D721Med (cell line): ENCODE results near the gene NBPF4.
"Not testable (repeated sequence)": the region's sequence is repeated elsewhere in the genome, so short reads cannot be mapped to it uniquely, and the experiment has no call there.

Experiments
- DNase-seq: peaks from one replicate; pipeline ENCODE4 v3.0.0; 2011; ENCODE audit warnings: low spot score; ENCODE audit not compliant: insufficient read length
- FAIRE-seq: peaks from 2 replicates; lab custom pipeline; 2011; peaks lifted over from hg19 to GRCh38; lab: Jason Lieb, UNC

Gene NBPF4, protein sequence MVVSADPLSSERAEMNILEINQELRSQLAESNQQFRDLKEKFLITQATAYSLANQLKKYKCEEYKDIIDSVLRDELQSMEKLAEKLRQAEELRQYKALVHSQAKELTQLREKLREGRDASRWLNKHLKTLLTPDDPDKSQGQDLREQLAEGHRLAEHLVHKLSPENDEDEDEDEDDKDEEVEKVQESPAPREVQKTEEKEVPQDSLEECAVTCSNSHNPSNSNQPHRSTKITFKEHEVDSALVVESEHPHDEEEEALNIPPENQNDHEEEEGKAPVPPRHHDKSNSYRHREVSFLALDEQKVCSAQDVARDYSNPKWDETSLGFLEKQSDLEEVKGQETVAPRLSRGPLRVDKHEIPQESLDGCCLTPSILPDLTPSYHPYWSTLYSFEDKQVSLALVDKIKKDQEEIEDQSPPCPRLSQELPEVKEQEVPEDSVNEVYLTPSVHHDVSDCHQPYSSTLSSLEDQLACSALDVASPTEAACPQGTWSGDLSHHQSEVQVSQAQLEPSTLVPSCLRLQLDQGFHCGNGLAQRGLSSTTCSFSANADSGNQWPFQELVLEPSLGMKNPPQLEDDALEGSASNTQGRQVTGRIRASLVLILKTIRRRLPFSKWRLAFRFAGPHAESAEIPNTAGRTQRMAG

DNA sequence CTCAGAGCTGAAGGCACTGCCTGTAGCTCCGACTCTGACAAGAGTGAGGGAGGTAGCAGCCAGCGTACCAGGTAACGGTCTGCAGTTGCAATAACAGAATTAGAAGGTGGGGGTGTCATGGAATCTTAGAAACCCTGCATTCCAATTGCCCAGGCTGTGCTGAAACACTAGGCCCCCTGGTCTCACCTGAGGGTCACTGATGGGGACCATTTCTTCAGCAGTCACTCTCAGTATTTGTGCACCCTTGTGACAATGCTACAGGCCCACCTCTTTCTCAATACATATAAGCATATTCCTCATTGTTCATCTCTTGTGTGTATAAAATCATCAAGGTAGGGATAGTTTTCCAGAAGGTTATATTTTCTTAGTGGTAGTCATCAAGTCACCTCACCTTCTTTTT is at the start of gene NBPF4:
NBPF4 (minus strand) TSS at position 101 of the 400 bp plus-strand sequence. CDS start 315 bp downstream, outside the sequence.
- not testable (repeated sequence) for FAIRE-seq, DNase-seq

DNA sequence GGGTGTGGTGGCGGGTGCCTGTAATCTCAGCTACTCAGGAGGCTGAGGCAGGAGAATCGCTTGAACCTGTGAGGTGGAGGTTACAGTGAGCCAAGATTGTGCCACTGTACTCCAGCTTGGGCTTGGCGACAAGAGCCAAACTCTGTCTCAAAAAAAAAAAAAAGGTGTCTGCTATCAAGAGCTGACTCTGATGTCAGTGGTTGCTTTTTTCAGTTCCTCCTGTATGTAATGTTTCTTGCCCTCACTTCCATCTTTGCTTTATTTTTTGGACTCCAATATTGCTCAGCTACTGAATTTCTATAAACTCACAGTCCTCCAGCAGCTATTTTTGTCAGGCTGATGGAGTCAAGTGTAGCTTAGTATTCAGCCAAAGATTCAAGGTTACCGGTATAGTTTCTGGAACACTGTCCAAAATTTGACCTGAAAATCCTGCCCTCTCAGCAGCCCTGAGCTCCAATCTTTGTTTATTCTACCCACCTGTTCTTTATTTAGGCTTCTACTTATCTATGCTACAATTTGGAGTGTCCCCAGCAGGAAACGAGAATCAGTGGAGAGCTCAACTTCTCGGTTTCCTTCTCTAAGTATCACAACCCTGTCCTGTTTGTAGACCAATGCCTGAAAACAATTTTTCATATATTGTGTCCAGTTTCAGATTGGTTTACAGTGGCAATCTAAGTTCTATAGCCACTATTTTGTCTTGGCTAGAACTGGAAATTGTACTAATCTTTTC is 38.8 kb upstream of the NBPF4 start:
- DNase-seq, FAIRE-seq: not testable (repeated sequence)

DNA sequence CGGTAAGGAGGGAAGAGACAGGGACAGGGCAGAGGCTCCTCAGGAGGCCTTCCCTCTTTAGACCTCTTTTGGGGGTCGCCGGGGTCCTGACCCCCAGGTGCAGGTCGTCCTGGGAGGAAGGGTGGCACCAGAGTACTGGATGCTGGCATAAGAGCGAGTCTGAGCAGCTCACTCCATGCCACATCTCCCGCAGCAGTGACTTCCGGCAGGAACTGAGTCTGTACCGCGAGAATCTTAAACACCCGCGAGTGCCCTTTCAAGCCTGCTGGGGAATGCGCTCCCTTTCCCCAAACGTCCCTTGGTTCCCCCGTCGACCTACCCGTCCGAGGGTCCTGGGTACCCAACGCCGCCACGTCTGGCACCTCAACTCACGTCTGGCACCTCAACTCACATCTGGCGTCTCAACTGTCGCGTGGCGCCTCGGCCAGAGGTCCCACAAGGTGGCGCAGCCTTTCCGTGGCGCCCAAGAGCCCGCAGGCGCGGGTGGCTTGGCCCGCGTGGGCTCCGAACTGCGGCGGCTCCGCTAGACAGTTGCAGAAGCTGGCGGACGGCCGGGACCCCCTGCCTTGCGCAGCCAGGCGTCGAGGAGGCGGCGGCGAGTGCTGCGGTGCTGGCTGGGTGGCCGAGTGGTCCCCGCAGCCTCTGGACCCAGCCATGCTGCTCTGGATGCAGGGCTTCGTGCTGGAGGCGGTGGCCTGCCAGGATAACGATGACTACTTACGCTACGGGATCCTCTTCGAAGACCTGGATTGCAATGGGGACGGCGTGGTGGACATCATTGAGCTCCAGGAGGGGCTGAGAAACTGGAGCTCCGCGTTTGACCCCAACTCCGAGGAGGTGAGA is 28.8 kb upstream of the NBPF4 start:
- not testable (repeated sequence) for DNase-seq, FAIRE-seq

DNA sequence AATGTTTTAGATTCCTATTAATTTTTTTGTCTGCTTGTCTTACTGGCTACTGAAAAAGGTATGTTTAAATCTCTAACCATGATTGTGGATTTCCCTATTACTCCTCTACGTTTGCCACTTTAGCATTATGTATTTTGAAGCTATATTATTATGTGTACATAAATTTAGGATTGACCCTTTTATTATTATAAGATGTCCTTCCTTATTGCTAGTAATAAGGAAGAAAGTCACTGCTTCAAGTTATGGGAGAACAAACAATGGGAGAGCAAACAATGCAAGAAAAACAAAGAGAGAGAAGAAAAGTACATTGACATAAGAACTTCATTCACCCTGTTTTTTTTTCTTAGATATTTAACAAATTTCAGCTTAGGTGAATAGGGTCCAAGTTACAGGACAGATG is 23.2 kb upstream of the NBPF4 start:
- not testable (repeated sequence) for DNase-seq
- FAIRE-seq = peak; percentile 61

DNA sequence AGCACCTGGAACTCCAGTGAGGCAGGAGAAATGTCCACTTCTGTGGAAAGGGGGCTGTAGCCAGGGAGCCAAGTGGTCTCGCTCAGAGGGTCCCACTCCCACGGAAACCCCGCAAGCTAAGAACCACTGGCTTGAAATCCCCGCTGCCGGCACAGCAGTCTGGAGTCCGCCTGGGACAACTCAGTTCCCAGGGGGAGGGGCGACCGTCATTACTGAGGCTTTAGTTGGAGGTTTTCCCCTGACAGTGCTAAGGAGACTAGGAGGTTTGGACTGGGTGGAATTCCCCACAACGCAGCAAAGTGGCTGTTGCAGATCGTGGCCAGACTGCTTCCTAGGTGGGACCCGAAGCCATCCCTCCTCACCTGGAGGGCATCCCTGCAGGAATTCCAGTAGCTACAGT is 18.1 kb upstream of the NBPF4 start:
- not testable (repeated sequence) for DNase-seq, FAIRE-seq

DNA sequence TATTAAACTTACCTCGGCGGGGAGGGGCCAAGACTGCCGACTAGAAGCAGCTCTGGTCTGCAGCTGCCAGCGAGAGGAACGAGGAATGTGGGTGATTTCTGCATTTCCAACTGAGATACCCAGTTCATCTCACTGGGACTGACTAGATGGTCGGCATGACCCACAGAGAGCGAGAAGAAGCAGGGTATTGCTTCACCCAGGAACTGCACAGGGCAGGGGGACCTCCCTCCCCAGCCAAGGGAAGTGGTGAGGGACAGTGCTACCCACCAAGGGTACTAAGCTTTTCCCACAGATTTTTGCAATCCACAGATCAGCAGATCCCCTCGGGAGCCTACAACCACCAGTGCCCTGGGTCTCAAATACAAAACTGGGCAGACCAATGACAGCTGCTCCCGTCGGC is 17.6 kb upstream of the NBPF4 start:
- not testable (repeated sequence) for FAIRE-seq

DNA sequence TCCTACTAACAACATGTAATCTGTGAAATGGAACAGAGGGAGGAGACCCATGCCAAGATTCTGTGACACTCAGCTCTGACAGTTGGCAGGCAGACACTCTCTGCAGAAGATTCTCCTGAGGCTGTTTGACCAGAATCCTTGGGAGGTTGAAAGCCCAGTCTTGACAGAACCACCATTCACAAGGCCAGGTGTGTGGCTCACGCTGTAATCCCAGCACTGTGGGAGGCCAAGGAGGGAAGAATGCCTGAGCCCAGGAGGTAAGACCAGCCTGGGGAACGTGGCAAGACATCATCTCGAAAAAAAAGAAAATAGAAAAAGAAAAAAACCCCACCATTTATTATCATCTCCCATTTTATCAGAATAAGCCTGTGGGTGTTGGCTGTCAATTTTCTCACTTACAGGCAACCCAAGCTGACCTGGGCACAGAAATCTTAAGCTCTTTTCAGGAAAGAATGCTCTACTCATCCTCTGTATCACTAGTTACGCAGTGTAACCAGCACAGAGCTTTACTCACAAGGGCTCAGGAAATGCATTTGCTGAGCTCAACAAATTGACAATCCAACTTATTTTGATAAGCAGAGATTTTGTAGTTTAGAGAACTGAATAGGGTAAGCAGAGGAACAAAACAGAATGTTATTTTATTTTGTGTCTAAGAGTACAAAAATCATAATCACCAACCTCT is 16.8 kb upstream of the NBPF4 start:
- DNase-seq, FAIRE-seq: not testable (repeated sequence)

More for the DNA sequence above, 17.6 kb upstream of the NBPF4 start:
- not testable (repeated sequence) for DNase-seq

DNA sequence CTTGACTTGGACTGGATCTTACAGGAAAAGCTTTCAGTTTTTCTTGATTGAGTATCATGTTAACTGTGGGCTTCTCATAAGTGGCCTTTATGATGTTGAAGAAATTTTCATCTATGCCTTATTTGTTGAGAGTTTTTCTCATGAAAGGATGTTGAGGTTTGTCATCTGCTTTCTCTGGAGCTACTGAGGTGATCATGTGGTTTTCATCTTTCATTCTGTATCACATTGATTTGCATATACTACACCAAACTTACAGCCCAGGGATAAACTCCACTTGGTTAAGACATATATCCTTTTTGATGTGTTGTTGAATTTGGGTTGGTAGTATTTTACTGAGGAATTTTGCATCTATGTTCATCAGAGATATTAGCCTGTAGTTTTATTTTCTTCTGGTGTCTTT is 11.6 kb upstream of the NBPF4 start:
- not testable (repeated sequence) for FAIRE-seq, DNase-seq

DNA sequence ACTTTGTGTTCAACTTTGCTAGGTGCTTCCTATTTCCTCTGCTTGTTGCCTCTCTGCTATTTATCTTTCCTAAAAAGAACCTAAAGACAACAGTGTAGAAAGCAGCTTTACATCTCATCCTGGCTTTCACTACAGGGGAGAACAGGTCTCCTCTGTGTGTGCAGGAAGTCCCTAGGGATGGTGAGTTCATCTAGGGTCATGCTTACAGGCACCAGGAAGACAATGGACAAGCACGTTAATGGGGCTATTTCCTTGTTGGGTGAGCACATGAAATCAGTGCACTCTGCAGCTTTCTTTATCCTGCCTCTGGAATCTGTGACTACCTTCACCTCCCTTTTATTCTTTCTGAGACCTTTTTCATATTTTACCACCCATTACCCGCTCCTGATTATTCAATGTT is 4.5 kb downstream of the NBPF4 start:
- DNase-seq, FAIRE-seq: not testable (repeated sequence)

DNA sequence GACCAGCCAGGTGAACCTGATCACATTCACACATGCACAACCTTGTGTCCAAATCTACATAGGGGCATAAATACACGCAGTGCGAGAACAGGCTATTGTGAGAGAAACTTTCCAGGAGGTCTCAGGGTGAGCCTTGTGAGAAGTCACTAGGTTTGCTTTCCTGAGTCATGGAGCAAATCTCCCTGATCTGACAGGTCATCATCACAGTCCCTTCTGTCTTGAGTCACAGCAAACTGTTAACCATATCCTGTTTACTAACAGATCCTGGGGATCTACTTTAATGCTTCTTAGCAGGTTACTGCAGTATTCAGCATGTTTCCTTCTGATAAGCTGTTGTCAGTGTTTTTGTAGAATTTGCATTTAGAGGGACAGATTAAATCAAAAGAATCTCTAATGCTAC is 8.6 kb downstream of the NBPF4 start:
- DNase-seq, FAIRE-seq: not testable (repeated sequence)

DNA sequence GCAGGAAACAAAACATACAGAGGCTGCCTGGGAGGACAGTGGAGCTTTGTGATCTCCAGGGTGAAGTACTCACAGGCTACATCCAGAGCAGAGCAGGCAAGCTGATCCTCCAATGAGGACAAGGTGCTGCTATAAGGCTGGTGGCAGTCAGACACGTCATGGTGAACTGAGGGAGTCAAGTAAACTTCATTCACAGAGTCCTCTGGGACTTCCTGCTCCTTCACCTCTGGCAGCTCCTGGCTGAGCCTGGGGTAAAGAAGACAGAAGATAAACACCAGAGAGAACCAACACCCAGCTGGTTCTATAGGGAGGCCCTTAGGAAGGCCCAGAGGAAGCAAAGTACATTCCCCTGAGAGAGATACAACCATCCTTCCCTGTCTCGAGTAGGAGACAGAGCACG is 11.7 kb downstream of the NBPF4 start:
- not testable (repeated sequence) for FAIRE-seq, DNase-seq

DNA sequence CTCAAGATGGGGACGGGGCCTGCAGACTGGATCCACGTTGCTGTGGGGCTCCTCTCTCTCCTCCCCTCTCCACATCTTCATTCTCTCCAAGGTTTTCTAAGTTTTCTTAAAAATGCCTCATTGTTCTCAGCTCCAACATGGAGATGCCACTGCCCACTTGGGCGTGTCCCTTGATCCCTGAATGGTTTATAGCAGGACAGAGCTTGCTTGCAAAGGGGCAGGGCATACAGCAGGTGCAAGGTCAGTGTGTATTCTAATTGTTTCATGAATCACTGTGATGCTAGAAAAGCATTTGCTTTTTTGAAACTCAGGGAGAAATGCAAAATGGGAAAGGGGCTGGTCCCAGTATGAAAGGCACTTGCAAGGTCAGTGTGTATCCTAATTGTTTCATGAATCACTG is 13.9 kb downstream of the NBPF4 start:
- DNase-seq = not testable (repeated sequence)

DNA sequence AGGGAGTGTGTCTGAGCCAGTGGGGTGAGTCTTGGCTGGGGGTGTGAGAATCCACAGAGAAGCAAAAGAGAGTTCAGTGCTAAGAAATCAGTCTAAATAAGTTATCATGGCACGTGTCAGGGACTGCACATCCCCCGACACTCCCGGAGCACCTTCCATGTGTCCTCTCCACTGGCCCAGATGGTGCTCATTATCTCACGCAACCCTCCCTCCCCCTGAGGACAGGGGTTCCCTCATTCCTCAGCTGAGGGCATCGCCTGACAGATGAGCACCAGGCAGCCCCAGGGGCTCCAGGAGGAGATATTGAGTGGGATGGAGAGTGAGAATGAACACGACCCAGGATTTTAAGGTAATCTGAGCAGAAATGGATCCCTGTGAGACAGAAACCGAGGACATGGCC is 16.1 kb downstream of the NBPF4 start:
- FAIRE-seq, DNase-seq: not testable (repeated sequence)

More for the DNA sequence above, 13.9 kb downstream of the NBPF4 start:
- FAIRE-seq = not testable (repeated sequence)

DNA sequence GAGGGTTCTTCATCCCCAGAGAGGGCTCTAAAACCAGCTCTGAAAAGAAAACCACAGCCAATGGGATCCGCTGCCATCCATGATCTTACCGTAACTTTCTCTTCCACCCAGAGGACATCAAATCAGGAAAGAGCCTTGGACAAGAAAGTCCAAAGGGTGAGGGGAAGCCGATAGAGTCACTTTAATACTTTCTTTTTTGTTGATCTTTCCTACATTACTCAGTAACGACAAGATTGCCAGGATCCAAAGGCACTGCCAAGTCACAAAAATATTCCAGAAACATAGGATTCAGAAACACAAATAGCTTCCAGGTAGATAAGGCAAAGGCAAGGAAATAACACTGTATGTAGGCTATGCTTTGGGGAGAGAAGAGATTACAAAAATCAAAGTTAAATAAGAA is 17.0 kb downstream of the NBPF4 start:
- DNase-seq, FAIRE-seq: not testable (repeated sequence)

DNA sequence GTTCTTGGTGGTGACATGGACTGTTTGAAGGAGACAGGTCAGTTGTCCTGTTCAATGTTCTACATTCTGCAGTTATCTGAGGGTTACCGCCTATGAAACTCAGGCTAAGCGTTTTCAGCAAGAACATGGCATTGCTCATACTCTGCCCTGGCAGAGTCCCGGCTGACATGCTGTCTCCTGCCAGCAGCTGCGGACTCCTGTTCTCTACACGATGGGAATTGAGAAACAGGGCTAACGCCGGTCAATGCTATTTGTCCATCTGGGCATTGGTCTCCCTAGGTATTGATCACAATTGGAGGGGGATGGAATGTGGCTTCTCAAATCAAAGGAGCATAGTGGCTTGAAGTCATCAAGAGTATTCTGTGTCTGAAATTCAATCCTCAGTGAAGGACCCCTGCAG is 20.6 kb downstream of the NBPF4 start:
- DNase-seq, FAIRE-seq: not testable (repeated sequence)

DNA sequence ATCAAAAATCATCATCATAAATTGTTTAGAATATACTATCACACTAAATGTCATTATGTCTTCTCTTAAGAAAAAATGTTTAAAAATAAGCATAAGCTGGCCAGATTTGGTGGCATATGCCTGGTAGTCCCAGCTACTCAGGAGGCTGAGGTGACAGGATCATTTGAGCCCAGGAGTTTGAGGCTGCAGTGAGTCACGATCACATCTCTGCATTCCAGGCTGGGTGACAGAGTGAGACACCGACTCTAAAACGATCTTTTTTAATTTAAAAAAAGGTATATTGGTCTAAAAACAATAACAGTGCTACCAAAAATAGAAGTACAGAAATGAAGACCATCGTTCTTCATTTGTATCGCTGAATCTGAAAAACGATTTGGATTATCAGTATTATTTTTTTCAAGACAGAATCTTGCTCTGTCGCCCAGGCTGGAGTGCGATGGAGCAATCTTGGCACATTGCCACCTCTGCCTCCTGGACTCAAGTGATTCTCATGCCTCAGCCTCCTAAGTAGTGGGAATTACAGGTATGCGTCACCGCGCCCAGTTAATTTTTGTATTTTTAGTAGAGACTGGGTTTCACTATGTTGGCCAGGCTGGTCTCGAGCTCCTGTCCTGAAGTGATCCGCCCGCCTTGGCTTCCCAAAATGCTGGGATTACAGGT is 26.2 kb downstream of the NBPF4 start:
- DNase-seq, FAIRE-seq: not testable (repeated sequence)

DNA sequence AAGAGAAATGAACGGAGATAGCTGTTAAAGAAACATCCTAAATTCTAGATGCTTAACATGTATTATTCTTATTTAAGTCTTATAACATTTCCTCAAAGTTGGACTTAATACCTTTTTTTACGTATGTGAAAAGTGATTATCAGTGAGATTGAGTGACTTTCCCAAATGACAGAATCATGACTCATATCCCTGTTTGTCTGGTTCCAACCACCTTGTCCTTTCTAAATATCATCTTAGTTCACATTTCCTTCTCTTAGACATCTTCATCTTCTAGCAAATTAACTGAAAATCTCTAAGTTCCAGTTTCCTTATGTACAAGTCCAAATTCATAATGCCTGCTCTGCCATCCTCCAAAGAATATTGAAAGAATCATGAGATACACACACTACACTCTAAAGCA is 26.9 kb downstream of the NBPF4 start:
- DNase-seq, FAIRE-seq: not testable (repeated sequence)
